Measurements from ENCODE around the gene KLK1. TPM values are rescaled to one million over a fixed set of nuclear protein-coding genes. Genes with fewer than 3 reads are reported as not detected.

KLK1 gene
- polyA plus RNA-seq, 1 donor from 2014 or later = not detected

GRCh38 chr19:50792272-50793250 is 31.0 kb downstream of the KLK1 start:
- no peaks in the 10 kb centered on the region for H3K9me2 ChIP-seq (ENCODE audit: insufficient read depth, low read length)

More at GRCh38 chr19:50792272-50793250, 31.0 kb downstream of the KLK1 start:
- H3K9me3 ChIP-seq (ENCODE audit: low read length) = no peaks in the 10 kb centered on the region
- H3K36me3 ChIP-seq (ENCODE audit: insufficient read depth, low read length) = no peaks in the 10 kb centered on the region
- H3K27ac ChIP-seq (ENCODE audit: low read length) = no peak overlapping the region
- no peak overlapping the region for H3K4me2 ChIP-seq (ENCODE audit: low read length)
- no peaks in the 10 kb centered on the region for H3F3A ChIP-seq (ENCODE audit: insufficient read depth, low read length, poor library complexity, severe bottlenecking)
- no peak overlapping the region for H2AFZ ChIP-seq (ENCODE audit: low read depth, low read length)
- no peak for TF ChIP-seq EP300 (conservative IDR thresholded peaks at IDR 0.05; ENCODE audit: poor library complexity, severe bottlenecking)
- no peak for TF ChIP-seq TAF1 (IDR thresholded peaks at IDR 0.05; ENCODE audit: low read depth)
- no peak for TF ChIP-seq REST (IDR thresholded peaks at IDR 0.05; ENCODE audit: borderline replicate concordance)
- TF ChIP-seq CTCF (IDR thresholded peaks at IDR 0.05; ENCODE audit: poor library complexity, severe bottlenecking) = no peak
- no peak for TF ChIP-seq POLR2AphosphoS5 (IDR thresholded peaks at IDR 0.05)
- TF ChIP-seq EZH2 (IDR thresholded peaks at IDR 0.05; ENCODE audit: borderline replicate concordance, insufficient read depth, low read length, poor library complexity, severe bottlenecking) = no peak
- TF ChIP-seq RAD21 (conservative IDR thresholded peaks at IDR 0.05) = no peak
- TF ChIP-seq MXI1 (conservative IDR thresholded peaks at IDR 0.05; ENCODE audit: poor library complexity, severe bottlenecking) = no peak
- TF ChIP-seq SMC3 (conservative IDR thresholded peaks at IDR 0.05; ENCODE audit: poor library complexity) = no peak
- H4K20me1 ChIP-seq (ENCODE audit: insufficient read depth) = no peaks in the 10 kb centered on the region
- no peaks in the 10 kb centered on the region for H3K79me2 ChIP-seq (replicated peaks; ENCODE audit: insufficient read depth, low read length)
- no peak overlapping the region for H3K4me3 ChIP-seq (ENCODE audit: low read length)
- no peaks in the 10 kb centered on the region for H3K27me3 ChIP-seq (ENCODE audit: insufficient read depth, low read depth, low read length)
- no peak overlapping the region for H3K9ac ChIP-seq (ENCODE audit: low read length)

Measured in neural cell (in vitro differentiated cells).